Measurements from ENCODE around the gene SGIP1. TPM values are rescaled to one million over a fixed set of nuclear protein-coding genes. Genes with fewer than 3 reads are reported as not detected.

Gene SGIP1
- total RNA-seq, 1 experiment from 2014 or later = 1.6 TPM

DNA sequence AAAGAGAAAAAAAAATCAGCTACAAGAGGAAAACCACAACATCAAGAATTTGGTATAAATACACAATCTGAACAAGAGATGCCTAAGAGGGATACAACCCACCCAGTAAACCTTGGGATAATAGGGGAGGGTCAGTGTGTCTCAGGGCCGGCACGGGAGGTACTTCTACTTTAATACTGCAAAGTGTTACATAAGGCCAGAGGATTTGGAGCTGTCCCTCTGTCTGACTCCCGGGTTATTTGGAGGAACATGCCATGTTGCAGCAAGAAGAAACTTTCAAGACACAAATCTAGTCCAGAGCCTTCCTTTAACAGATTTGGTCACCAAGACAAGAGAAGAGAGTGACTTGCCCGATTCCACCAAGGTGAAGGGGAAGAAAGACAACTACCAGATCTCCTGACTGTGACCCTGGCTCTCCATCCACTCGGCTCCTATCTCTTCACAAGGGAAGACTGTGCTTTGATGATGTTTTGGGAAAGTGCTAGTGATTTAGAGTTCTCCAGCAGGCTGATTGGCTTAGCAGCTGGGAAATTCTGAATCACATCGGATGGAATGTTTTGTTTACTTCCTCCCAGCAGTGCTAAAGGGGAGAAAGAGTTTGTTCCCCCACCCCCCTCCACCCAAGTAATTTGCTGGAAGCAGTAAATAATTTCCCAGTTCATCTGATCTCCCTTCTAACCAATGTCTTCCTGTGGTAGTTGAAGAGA lies 29.3 kb downstream of the SGIP1 start:
- POLR2A ChIA-PET (ENCODE audit: low non-redundant PET) = no interaction called here
- Histone ChIP-seq H3K4me1 (ENCODE audit: insufficient read depth, low read length, poor library complexity, severe bottlenecking) (no peaks in the 10 kb centered on the region), H3K4me3 (ENCODE audit: low read depth, low read length, poor library complexity, severe bottlenecking) (no peak overlapping the region), H3K9me3 (ENCODE audit: low read depth, low read length, poor library complexity, severe bottlenecking) (no peaks in the 10 kb centered on the region), H3K36me3 (ENCODE audit: insufficient read depth, low read length, poor library complexity, severe bottlenecking) (no peaks in the 10 kb centered on the region), H3K27me3 (replicated peaks; ENCODE audit: insufficient read depth, low read depth, low read length, poor library complexity) (no peaks in the 10 kb centered on the region), H3K27ac (ENCODE audit: low read depth, low read length, poor library complexity, severe bottlenecking) (no peak overlapping the region)
- no TSS peak for BruUV-seq (replicated peaks)
- CTCF ChIA-PET = no interaction called here
- TF ChIP-seq EZH2 (IDR thresholded peaks at IDR 0.05; ENCODE audit: borderline replicate concordance, low read depth, low read length, poor library complexity, severe bottlenecking) = no peak
- TF ChIP-seq, protein P1, sequence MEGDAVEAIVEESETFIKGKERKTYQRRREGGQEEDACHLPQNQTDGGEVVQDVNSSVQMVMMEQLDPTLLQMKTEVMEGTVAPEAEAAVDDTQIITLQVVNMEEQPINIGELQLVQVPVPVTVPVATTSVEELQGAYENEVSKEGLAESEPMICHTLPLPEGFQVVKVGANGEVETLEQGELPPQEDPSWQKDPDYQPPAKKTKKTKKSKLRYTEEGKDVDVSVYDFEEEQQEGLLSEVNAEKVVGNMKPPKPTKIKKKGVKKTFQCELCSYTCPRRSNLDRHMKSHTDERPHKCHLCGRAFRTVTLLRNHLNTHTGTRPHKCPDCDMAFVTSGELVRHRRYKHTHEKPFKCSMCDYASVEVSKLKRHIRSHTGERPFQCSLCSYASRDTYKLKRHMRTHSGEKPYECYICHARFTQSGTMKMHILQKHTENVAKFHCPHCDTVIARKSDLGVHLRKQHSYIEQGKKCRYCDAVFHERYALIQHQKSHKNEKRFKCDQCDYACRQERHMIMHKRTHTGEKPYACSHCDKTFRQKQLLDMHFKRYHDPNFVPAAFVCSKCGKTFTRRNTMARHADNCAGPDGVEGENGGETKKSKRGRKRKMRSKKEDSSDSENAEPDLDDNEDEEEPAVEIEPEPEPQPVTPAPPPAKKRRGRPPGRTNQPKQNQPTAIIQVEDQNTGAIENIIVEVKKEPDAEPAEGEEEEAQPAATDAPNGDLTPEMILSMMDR (conservative IDR thresholded peaks at IDR 0.05; ENCODE audit: low read depth, low read length) = no peak
- intact Hi-C loops (cut with micrococcal nuclease; ENCODE audit: unreplicated experiment) = no loop called here
- DNase-seq (ENCODE audit: low spot score) = no peak

DNA sequence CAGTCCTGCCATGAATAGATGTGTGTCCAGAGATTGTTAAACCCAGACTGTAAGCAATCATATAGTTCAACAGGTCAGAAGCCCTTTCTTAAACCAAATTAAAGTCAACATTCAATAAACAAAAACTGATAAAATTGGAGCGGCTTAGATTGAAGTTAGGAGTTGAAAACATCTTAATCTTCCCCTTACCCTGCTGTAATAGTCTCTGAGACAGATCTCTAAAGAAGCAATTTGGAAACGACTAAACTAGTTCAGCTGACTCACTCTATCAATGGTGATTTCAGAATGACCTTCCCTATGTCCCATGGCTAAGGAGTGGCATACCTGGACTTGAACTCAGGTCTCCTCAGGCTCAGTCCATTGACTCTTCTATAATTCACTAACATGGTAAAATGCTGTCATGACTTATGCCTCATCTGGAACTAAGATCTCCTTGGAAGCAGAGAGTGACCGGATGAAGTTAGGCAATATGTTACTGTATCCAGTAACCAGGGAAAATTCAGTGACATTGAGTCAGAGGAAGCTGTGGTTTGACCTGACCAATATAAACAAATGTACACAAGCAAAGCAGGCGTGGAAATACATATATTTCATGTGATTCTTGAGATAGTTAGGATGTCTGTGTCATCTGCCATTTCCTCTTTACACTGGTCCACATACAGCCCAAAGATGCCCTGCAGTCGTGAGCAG lies 30.1 kb downstream of the SGIP1 start:
- Histone ChIP-seq H3K4me3 (ENCODE audit: low read depth, low read length, poor library complexity, severe bottlenecking) (no peak overlapping the region), H3K36me3 (ENCODE audit: insufficient read depth, low read length, poor library complexity, severe bottlenecking) (no peaks in the 10 kb centered on the region), H3K27ac (ENCODE audit: low read depth, low read length, poor library complexity, severe bottlenecking) (no peak overlapping the region), H3K27me3 (replicated peaks; ENCODE audit: insufficient read depth, low read depth, low read length, poor library complexity) (no peaks in the 10 kb centered on the region), H3K4me1 (ENCODE audit: insufficient read depth, low read length, poor library complexity, severe bottlenecking) (no peaks in the 10 kb centered on the region), H3K9me3 (ENCODE audit: low read depth, low read length, poor library complexity, severe bottlenecking) (no peaks in the 10 kb centered on the region)
- TF ChIP-seq, protein P1 (conservative IDR thresholded peaks at IDR 0.05; ENCODE audit: low read depth, low read length) = no peak
- no peak for TF ChIP-seq EZH2 (IDR thresholded peaks at IDR 0.05; ENCODE audit: borderline replicate concordance, low read depth, low read length, poor library complexity, severe bottlenecking)
- intact Hi-C loops (cut with micrococcal nuclease; ENCODE audit: unreplicated experiment) = no loop called here
- CTCF ChIA-PET = no interaction called here
- no TSS peak for BruUV-seq (replicated peaks)
- DNase-seq (ENCODE audit: low spot score) = no peak
- POLR2A ChIA-PET (ENCODE audit: low non-redundant PET) = no interaction called here

DNA sequence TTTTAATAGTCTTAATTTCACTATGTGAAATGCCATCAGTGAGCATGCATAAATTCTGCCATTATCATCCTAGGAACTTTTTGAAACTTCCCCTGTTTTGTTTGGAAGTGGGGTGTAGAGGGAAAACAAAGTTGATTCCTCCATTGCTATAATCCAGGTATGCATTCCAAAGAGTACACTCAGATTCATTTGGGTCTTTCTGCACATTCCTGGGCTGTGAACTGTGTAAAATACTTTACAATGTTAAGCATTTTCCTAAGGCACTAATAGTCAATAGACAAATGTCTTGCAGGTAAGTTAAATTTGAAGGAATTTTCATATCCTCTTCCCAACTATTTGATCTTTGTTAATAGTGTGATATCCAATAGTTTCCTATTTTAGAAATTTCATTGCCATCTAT lies 36.2 kb downstream of the SGIP1 start:
- BruUV-seq (replicated peaks) = no TSS peak
- POLR2A ChIA-PET (ENCODE audit: low non-redundant PET) = no interaction called here

More for the DNA sequence above, 36.2 kb downstream of the SGIP1 start:
- Histone ChIP-seq H3K36me3 (ENCODE audit: insufficient read depth, low read length, poor library complexity, severe bottlenecking) (no peaks in the 10 kb centered on the region), H3K27ac (ENCODE audit: low read depth, low read length, poor library complexity, severe bottlenecking) (no peak overlapping the region), H3K27me3 (replicated peaks; ENCODE audit: insufficient read depth, low read depth, low read length, poor library complexity) (no peaks in the 10 kb centered on the region), H3K9me3 (ENCODE audit: low read depth, low read length, poor library complexity, severe bottlenecking) (no peaks in the 10 kb centered on the region), H3K4me3 (ENCODE audit: low read depth, low read length, poor library complexity, severe bottlenecking) (no peak overlapping the region), H3K4me1 (ENCODE audit: insufficient read depth, low read length, poor library complexity, severe bottlenecking) (no peaks in the 10 kb centered on the region)
- TF ChIP-seq EZH2 (IDR thresholded peaks at IDR 0.05; ENCODE audit: borderline replicate concordance, low read depth, low read length, poor library complexity, severe bottlenecking) = no peak
- TF ChIP-seq, protein P1 (conservative IDR thresholded peaks at IDR 0.05; ENCODE audit: low read depth, low read length) = no peak
- intact Hi-C loops (cut with micrococcal nuclease; ENCODE audit: unreplicated experiment) = no loop called here
- CTCF ChIA-PET = no interaction called here
- DNase-seq (ENCODE audit: low spot score) = no peak
